ENCODE measurements around the gene SYCP2L.

GRCh38 chr6:10904015-10904414 lies 17.2 kb downstream of the SYCP2L start:
- TF ChIP-seq MED1 (CRISPR knock-in tag; IDR thresholded peaks at IDR 0.05; ENCODE audit: borderline replicate concordance) (no peak), GABPA (tag; conservative IDR thresholded peaks at IDR 0.05; ENCODE audit: low read depth) (no peak)
- TF ChIP-seq, protein P1, sequence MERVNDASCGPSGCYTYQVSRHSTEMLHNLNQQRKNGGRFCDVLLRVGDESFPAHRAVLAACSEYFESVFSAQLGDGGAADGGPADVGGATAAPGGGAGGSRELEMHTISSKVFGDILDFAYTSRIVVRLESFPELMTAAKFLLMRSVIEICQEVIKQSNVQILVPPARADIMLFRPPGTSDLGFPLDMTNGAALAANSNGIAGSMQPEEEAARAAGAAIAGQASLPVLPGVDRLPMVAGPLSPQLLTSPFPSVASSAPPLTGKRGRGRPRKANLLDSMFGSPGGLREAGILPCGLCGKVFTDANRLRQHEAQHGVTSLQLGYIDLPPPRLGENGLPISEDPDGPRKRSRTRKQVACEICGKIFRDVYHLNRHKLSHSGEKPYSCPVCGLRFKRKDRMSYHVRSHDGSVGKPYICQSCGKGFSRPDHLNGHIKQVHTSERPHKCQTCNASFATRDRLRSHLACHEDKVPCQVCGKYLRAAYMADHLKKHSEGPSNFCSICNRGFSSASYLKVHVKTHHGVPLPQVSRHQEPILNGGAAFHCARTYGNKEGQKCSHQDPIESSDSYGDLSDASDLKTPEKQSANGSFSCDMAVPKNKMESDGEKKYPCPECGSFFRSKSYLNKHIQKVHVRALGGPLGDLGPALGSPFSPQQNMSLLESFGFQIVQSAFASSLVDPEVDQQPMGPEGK (CRISPR knock-in tag; IDR thresholded peaks at IDR 0.05; ENCODE audit: borderline replicate concordance) = no peak
